Endodermal cell (in vitro differentiated cells): ENCODE results near the gene RTL5. TPM values are rescaled to one million over a fixed set of nuclear protein-coding genes. Genes with fewer than 3 reads are reported as not detected.
A peak's percentile ranks its signal among the peaks of the same experiment; 100 is the strongest.

Experiments
- DNase-seq: peaks from one replicate; pipeline ENCODE4 v3.0.0-alpha.2; 2017
- H3K27ac ChIP-seq: 2 replicates; pipeline ENCODE4 v1.5.1; 2013; ENCODE audit warnings: mild to moderate bottlenecking, low read depth, low read length, moderate library complexity
- H3K27me3 ChIP-seq: 2 replicates; pipeline ENCODE4 v1.6.1; 2013; ENCODE audit warnings: mild to moderate bottlenecking, low read length, moderate library complexity; ENCODE audit not compliant: insufficient read depth, control insufficient read depth, poor library complexity, severe bottlenecking
- H3K36me3 ChIP-seq: 2 replicates; pipeline ENCODE4 v1.7.0; 2013; ENCODE audit warnings: mild to moderate bottlenecking, low read length, moderate library complexity; ENCODE audit not compliant: control insufficient read depth, insufficient read depth
- H3K4me1 ChIP-seq: one replicate; pipeline ENCODE4 v1.7.0; 2013; ENCODE audit warnings: low read length; ENCODE audit not compliant: control insufficient read depth, insufficient read depth
- H3K4me3 ChIP-seq: 2 replicates; pipeline ENCODE4 v1.5.1; 2013; ENCODE audit warnings: mild to moderate bottlenecking, low read length, moderate library complexity
- H3K9ac ChIP-seq: 2 replicates; pipeline ENCODE4 v1.6.1; 2013; ENCODE audit warnings: mild to moderate bottlenecking, low read length, moderate library complexity; ENCODE audit not compliant: poor library complexity, severe bottlenecking; ENCODE audit errors: extremely low read depth
- H3K9me3 ChIP-seq: 2 replicates; pipeline ENCODE4 v1.6.1; 2013; ENCODE audit warnings: mild to moderate bottlenecking, low read length, moderate library complexity; ENCODE audit not compliant: control insufficient read depth
- H3K27ac Mint-ChIP-seq: 2 replicates; pipeline ENCODE4 v1.8.0; 2020; ENCODE audit warnings: mixed read lengths
- H3K27me3 Mint-ChIP-seq: 2 replicates; pipeline ENCODE4 v1.8.0; 2021; ENCODE audit warnings: mild to moderate bottlenecking, mixed read lengths; ENCODE audit not compliant: insufficient read depth
- H3K36me3 Mint-ChIP-seq: 2 replicates; pipeline ENCODE4 v1.8.0; 2020; ENCODE audit warnings: low read depth, mixed read lengths
- H3K4me1 Mint-ChIP-seq: 2 replicates; pipeline ENCODE4 v1.8.0; 2020; ENCODE audit warnings: mixed read lengths
- H3K4me3 Mint-ChIP-seq: 2 replicates; pipeline ENCODE4 v1.8.0; 2020; ENCODE audit warnings: mild to moderate bottlenecking, moderate library complexity, mixed read lengths
- H3K9me3 Mint-ChIP-seq: 2 replicates; pipeline ENCODE4 v1.8.0; 2020; ENCODE audit warnings: mild to moderate bottlenecking, mixed read lengths
- CTCF ChIP-seq: fragments of 200-600 bp; sonication (generic); conservative IDR thresholded peaks from 2 replicates; pipeline ENCODE4 v1.5.0; 2021; ENCODE audit warnings: antibody characterized with exemption, mild to moderate bottlenecking
- WGBS, 2 experiments: methylation state at CpG; one replicate each; pipeline versions ENCODE4 v1.1.5 to v1.1.7; 2013; ENCODE audit warnings: missing lambda C conversion rate in 2 of 2, mixed read lengths in 1 of 2; ENCODE audit not compliant: insufficient coverage in 1 of 2, insufficient read length in 1 of 2; 5-methylcytosine and 5-hydroxymethylcytosine counted together
- total RNA-seq, 2 donors: library from RNA; stranded (reverse); fragmentation: NEBNext Ultra II Directional in 1 of 2; extraction: Animal tissue kit (Norgen Biotek cat#: 25700) in 1 of 2; gene quantifications; 2 replicates in 1 of 2; 3 replicates in 1 of 2; pipeline ENCODE4 v1.2.1, GENCODE V29; 2021

Gene RTL5
- total RNA-seq, 2 donors from 2014 or later: 8.4 to 9.9 TPM

GRCh38 chrX:72102760-72103159, 29.0 kb downstream of the RTL5 start:
- Mint-ChIP-seq H3K4me3 (no peak overlapping the region), H3K9me3 (peaks cover 71% of the 10 kb centered on the region), H3K27me3 (no peaks in the 10 kb centered on the region), H3K4me1 (peaks cover 29% of the 10 kb centered on the region), H3K27ac (no peak overlapping the region), H3K36me3 (no peaks in the 10 kb centered on the region)
- no peak for TF ChIP-seq CTCF
- peak; percentile 22 for DNase-seq
- Histone ChIP-seq H3K36me3 (no peaks in the 10 kb centered on the region), H3K9me3 (no peaks in the 10 kb centered on the region), H3K27ac (no peak overlapping the region), H3K4me3 (no peak overlapping the region), H3K4me1 (no peaks in the 10 kb centered on the region), H3K9ac (no peak overlapping the region), H3K27me3 (no peaks in the 10 kb centered on the region)
- 87 to 100% methylated on average over 2 to 4 of the region's 4 CpGs for WGBS, 2 experiments

DNA sequence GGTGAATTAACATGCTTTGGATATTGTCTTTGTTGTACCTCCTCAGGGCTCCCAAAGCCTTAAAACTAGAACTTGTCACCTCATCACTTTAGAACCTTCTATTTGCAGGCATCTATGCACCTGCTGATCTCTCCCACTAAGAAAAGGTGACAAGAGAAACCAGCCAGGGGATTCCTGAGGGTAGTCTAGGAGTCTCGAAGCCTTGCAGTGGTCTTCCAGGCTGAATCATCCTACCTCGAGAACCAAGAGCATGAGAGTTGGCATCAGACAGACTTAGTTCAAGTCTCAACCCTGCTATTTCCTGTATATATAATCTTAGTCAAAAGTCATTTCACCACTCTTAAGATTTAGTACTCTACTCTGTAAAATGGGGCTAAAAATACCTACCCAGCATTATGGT, 29.6 kb downstream of the RTL5 start:
- WGBS, 2 experiments: 100% methylated on average over 1 to 2 of the region's 2 CpGs
- H3K9me3 ChIP-seq: no peaks in the 10 kb centered on the region
- no peaks in the 10 kb centered on the region for H3K27me3 ChIP-seq
- Mint-ChIP-seq H3K27ac (peak overlapping the region; percentile 58), H3K9me3 (peaks cover 68% of the 10 kb centered on the region), H3K36me3 (no peaks in the 10 kb centered on the region), H3K4me3 (no peak overlapping the region), H3K4me1 (peaks cover 23% of the 10 kb centered on the region), H3K27me3 (no peaks in the 10 kb centered on the region)
- H3K9ac ChIP-seq: no peak overlapping the region
- TF ChIP-seq CTCF: no peak
- H3K27ac ChIP-seq: no peak overlapping the region
- no peak overlapping the region for H3K4me3 ChIP-seq
- DNase-seq: no peak
- no peaks in the 10 kb centered on the region for H3K4me1 ChIP-seq
- no peaks in the 10 kb centered on the region for H3K36me3 ChIP-seq

DNA sequence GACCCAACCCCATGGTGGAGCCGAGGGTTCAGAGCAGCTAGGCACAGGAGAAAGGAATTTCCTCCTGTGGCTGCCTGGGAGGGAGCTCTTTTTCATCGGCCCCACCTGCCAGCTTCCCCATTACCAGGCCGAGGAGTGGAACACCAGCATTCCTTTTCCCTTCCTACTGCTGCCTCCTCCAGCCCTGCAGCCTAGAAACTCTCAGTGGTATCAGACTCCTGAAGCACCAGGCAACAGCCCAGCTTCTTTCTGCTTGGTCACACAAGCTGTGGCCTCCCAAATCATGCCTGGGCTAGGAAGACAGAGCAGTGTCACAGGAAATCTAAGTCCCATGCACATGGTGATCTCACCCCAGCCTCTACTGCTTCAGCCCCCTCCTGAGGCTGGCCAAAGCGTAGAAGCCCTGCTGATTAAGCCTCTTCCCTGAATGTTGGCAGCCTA, 30.1 kb downstream of the RTL5 start:
- Mint-ChIP-seq H3K4me1 (peaks cover 23% of the 10 kb centered on the region), H3K4me3 (no peak overlapping the region), H3K9me3 (peaks cover 67% of the 10 kb centered on the region), H3K27me3 (no peaks in the 10 kb centered on the region), H3K36me3 (no peaks in the 10 kb centered on the region), H3K27ac (peak overlapping the region; percentile 72)
- Histone ChIP-seq H3K27me3 (no peaks in the 10 kb centered on the region), H3K9me3 (no peaks in the 10 kb centered on the region), H3K36me3 (no peaks in the 10 kb centered on the region), H3K9ac (no peak overlapping the region), H3K4me1 (no peaks in the 10 kb centered on the region), H3K4me3 (no peak overlapping the region), H3K27ac (no peak overlapping the region)
- WGBS, 2 experiments: 20 to 51% methylated on average over 1 to 4 of the region's 4 CpGs
- no peak for TF ChIP-seq CTCF
- peak; percentile 76 for DNase-seq
